A172 (cell line): Measurements from ENCODE around the gene FLVCR2. TPM values are rescaled to one million over a fixed set of nuclear protein-coding genes. Genes with fewer than 3 reads are reported as not detected.
"Not testable (repeated sequence)": the region's sequence is repeated elsewhere in the genome, so short reads cannot be mapped to it uniquely, and the experiment has no call there.

Experiments
- DNase-seq: peaks from one replicate; pipeline ENCODE4 v3.0.0-alpha.2; 2015; ENCODE audit warnings: low spot score
- total RNA-seq: library from RNA; depleted of rRNA; stranded (reverse); fragments of >200 nt; shearing (Covaris generic); gene quantifications from 2 replicates; pipeline ENCODE4 v1.2.3, GENCODE V29; 2014; rRNA removed

Gene FLVCR2
- total RNA-seq, 1 experiment from 2014 or later = 0.59 TPM

GRCh38 chr14:75662966-75663365 lies 84.5 kb downstream of the FLVCR2 start:
- no peak for DNase-seq

GRCh38 chr14:75667099-75667765 lies 88.8 kb downstream of the FLVCR2 start:
- DNase-seq = no peak

- DNase-seq = no peak
Measured at GRCh38 chr14:75672605-75673192, 94.3 kb downstream of the FLVCR2 start.

- no peak for DNase-seq
Measured at GRCh38 chr14:75673345-75674035, 95.1 kb downstream of the FLVCR2 start.

GRCh38 chr14:75675265-75675960 lies 97.0 kb downstream of the FLVCR2 start:
- DNase-seq = no peak

- DNase-seq = no peak
Measured at GRCh38 chr14:75685910-75686309, 107.5 kb downstream of the FLVCR2 start.

- no peak for DNase-seq
Measured at GRCh38 chr14:75689012-75689411, 110.6 kb downstream of the FLVCR2 start.

- DNase-seq = no peak
Measured at GRCh38 chr14:75690010-75690409, 111.6 kb downstream of the FLVCR2 start.

- DNase-seq = not testable (repeated sequence)
Measured at GRCh38 chr14:75695025-75695424, 116.6 kb downstream of the FLVCR2 start.

GRCh38 chr14:75697386-75697785 lies 119.0 kb downstream of the FLVCR2 start:
- DNase-seq = no peak

Other genes with a start within 250 kb of the FLVCR2 start
- 8.2 and 19.3 TPM in 2 replicates for gene JDP2, start 150.6 kb upstream of the FLVCR2 start, total RNA-seq
- not detected in 2 replicates for gene BATF, start 56.2 kb upstream of the FLVCR2 start, total RNA-seq
- gene ERG28, start 82.3 kb downstream of the FLVCR2 start, total RNA-seq = 6.1 and 6.4 TPM in 2 replicates
- gene TTLL5, start 82.6 kb downstream of the FLVCR2 start, total RNA-seq = 10.1 and 16.8 TPM in 2 replicates